Measurements from ENCODE around the gene FAS. TPM values are rescaled to one million over a fixed set of nuclear protein-coding genes. Genes with fewer than 3 reads are reported as not detected.

FAS gene
- total RNA-seq, 6 donors from 2014 or later = 30.1 to 80.3 (median 44.4) TPM

- Histone ChIP-seq H3K27ac (peak within 1 kb of the TSS; percentile 21 to 61 (median 54)), H3K27me3 (no peaks in the 10 kb centered on the region), H3K9me3 (no peaks in the 10 kb centered on the region), H3K36me3 (no peaks in the 10 kb centered on the region), H3K4me3 (peak within 1 kb of the TSS; percentile 2 to 33 (median 28)), H3K4me1 (no peaks in the 10 kb centered on the region)
- ATAC-seq (ENCODE audit: low FRiP score in 2 of 2) (peak in 1 of 2 donors; percentile 20), DNase-seq (no peak)
- WGBS, 2 donors = 84 to 85% methylated on average over 8 of the region's 8 CpGs
- peak in 1 of 2 donors; percentile 60 for TF ChIP-seq POLR2AphosphoS5 (IDR thresholded peaks at IDR 0.05)
- TF ChIP-seq EP300 (IDR thresholded peaks at IDR 0.05) = no peak
- TF ChIP-seq POLR2A (IDR thresholded peaks at IDR 0.05) = no peak
- TF ChIP-seq CTCF (IDR thresholded peaks at IDR 0.05) = no peak
Measured at GRCh38 chr10:88952647-88953111, 37.9 kb upstream of the FAS start, which contains the start of gene ACTA2. Gene ACTA2 (minus strand): TSS chr10:88952773. CDS start chr10:88948930, 3,843 bp downstream.

- no peak for ATAC-seq (ENCODE audit: low FRiP score in 2 of 2)
- Histone ChIP-seq H3K4me3 (no peak overlapping the region), H3K27me3 (no peaks in the 10 kb centered on the region), H3K4me1 (no peaks in the 10 kb centered on the region), H3K27ac (peak overlapping the region in 1 of 4 donors; percentile 43), H3K9me3 (no peaks in the 10 kb centered on the region), H3K36me3 (no peaks in the 10 kb centered on the region)
- TF ChIP-seq CTCF (IDR thresholded peaks at IDR 0.05) = no peak
- no peak for TF ChIP-seq POLR2AphosphoS5 (IDR thresholded peaks at IDR 0.05)
- TF ChIP-seq EP300 (IDR thresholded peaks at IDR 0.05) = no peak
- TF ChIP-seq POLR2A (IDR thresholded peaks at IDR 0.05) = no peak
- no peak for DNase-seq
- WGBS, 2 donors = 91% methylated on average over 5 of the region's 5 CpGs
Measured at GRCh38 chr10:88953662-88954061, 36.9 kb upstream of the FAS start.

DNA sequence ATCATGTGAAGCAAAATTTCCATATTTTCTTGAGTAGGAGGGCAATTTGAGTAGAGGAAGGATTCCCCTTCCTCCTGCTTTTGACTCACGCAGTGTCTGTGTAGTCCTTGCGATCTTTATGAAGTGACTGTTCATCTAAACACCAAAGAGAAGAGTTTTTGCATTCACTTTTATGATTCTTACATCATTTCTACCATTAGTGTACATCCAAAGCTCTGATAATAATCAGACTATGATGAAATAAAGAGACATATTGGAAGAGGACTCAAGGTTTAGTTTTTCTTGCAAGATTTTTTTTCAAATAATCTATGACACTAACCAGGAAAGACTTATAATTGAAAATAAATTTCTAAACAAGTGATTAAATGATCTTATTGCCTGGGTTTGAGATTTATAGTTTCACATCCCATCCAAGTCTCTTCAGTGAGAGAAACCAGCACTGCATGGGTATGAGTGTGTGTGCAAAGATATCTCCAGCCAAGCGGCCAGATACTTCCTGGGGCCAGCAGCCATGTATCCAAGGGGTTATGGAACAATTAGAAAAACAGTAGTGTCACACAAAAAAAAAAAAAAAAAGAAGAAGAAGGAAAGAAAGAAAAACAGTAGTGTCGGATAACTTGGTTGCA, 36.0 kb upstream of the FAS start:
- no peak for TF ChIP-seq POLR2AphosphoS5 (IDR thresholded peaks at IDR 0.05)
- TF ChIP-seq CTCF (IDR thresholded peaks at IDR 0.05) = no peak
- no peak for TF ChIP-seq POLR2A (IDR thresholded peaks at IDR 0.05)
- TF ChIP-seq EP300 (IDR thresholded peaks at IDR 0.05) = no peak
- H3K36me3 ChIP-seq = no peaks in the 10 kb centered on the region
- no peaks in the 10 kb centered on the region for H3K27me3 ChIP-seq
- WGBS, 2 donors = 83 to 93% methylated on average over 4 of the region's 4 CpGs
- no peaks in the 10 kb centered on the region for H3K9me3 ChIP-seq
- DNase-seq (no peak), ATAC-seq (ENCODE audit: low FRiP score in 2 of 2) (no peak)
- H3K4me3 ChIP-seq = no peak overlapping the region
- no peaks in the 10 kb centered on the region for H3K4me1 ChIP-seq
- no peak overlapping the region for H3K27ac ChIP-seq

DNA sequence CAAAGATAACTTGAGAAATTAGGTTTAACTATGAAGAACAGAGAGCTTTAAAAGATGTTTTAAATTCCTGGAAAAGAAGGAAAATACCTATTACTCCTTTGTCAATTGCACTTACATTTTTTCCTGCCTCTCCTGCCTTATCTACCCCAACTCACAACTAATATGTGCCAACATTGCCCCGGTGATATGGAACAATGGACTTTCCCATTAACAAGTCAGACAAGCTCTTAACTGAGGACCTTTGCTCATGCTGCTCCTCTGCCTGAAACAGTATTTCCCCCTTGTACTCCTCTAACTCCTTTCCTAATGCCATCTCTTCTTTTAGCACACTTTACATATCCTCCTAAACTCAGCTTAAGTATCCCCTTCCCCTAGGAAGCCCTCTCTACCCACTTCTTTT, 33.2 kb upstream of the FAS start:
- TF ChIP-seq EP300 (IDR thresholded peaks at IDR 0.05) (no peak), POLR2A (IDR thresholded peaks at IDR 0.05) (no peak), POLR2AphosphoS5 (IDR thresholded peaks at IDR 0.05) (no peak), CTCF (IDR thresholded peaks at IDR 0.05) (no peak)
- 59 to 67% methylated on average over 1 of the region's 1 CpG for WGBS, 2 donors
- ATAC-seq (ENCODE audit: low FRiP score in 2 of 2) (no peak), DNase-seq (no peak)
- H3K27me3 ChIP-seq = no peaks in the 10 kb centered on the region
- H3K9me3 ChIP-seq = no peaks in the 10 kb centered on the region
- no peak overlapping the region for H3K27ac ChIP-seq
- H3K4me3 ChIP-seq = no peak overlapping the region
- H3K36me3 ChIP-seq = no peaks in the 10 kb centered on the region
- no peaks in the 10 kb centered on the region for H3K4me1 ChIP-seq

DNA sequence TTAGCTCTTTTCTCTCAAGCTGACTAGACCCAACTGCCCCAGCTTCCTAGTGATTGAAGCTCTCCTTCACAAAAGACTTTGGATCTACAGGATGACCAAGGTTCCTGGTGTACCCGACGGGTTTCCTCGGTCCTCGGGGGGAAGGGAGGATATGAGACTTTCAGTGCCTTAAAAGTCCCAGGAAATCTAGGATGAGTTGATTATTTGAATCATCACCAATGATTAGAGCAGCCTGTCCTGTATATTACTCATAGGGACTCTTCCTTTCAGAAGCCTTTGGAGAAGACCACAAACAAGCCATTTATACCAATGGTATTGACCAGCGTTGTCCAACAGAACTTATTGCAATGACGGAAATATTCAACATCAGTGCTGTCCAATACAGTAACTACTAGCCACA, 31.9 kb upstream of the FAS start:
- H3K4me1 ChIP-seq = no peaks in the 10 kb centered on the region
- TF ChIP-seq POLR2AphosphoS5 (IDR thresholded peaks at IDR 0.05) = no peak
- no peak for TF ChIP-seq EP300 (IDR thresholded peaks at IDR 0.05)
- TF ChIP-seq CTCF (IDR thresholded peaks at IDR 0.05) = no peak
- no peak for TF ChIP-seq POLR2A (IDR thresholded peaks at IDR 0.05)
- H3K36me3 ChIP-seq = no peaks in the 10 kb centered on the region
- DNase-seq (no peak), ATAC-seq (ENCODE audit: low FRiP score in 2 of 2) (no peak)
- WGBS, 2 donors = 96 to 100% methylated on average over 6 of the region's 6 CpGs
- H3K27ac ChIP-seq = no peak overlapping the region
- no peak overlapping the region for H3K4me3 ChIP-seq
- H3K9me3 ChIP-seq = no peaks in the 10 kb centered on the region
- H3K27me3 ChIP-seq = no peaks in the 10 kb centered on the region

Data from upper lobe of left lung (tissue), 6 donors.